ENCODE measurements around the gene ANKRD53.

The ANKRD53 gene

GRCh38 chr2:70978341-70979179, at the start of gene ANKRD53:
Gene ANKRD53 (plus strand): TSS chr2:70978630. CDS start chr2:70978646, 16 bp downstream.
- peak; percentile 32 for DNase-seq (ENCODE audit: low read depth)

GRCh38 chr2:70930371-70931329, 47.8 kb upstream of the ANKRD53 start:
- no peak for DNase-seq (ENCODE audit: low read depth)

- DNase-seq (ENCODE audit: low read depth), result no peak
These were observed 46.9 kb upstream of the ANKRD53 start for GRCh38 chr2:70931376-70932000.

- DNase-seq (ENCODE audit: low read depth), result no peak
These were observed 45.7 kb upstream of the ANKRD53 start for GRCh38 chr2:70932631-70933230.

- DNase-seq (ENCODE audit: low read depth), result no peak
These were observed 43.4 kb upstream of the ANKRD53 start for GRCh38 chr2:70934981-70935380.

- no peak for DNase-seq (ENCODE audit: low read depth)
These were observed 42.8 kb upstream of the ANKRD53 start, which contains the start of gene ATP6V1B1 for GRCh38 chr2:70935468-70936164. Gene ATP6V1B1 (plus strand): TSS chr2:70935900. CDS start chr2:70935955, 55 bp downstream.

- DNase-seq (ENCODE audit: low read depth), result no peak
These were observed 42.1 kb upstream of the ANKRD53 start for GRCh38 chr2:70936165-70936978.

GRCh38 chr2:70936979-70937811, 41.2 kb upstream of the ANKRD53 start:
- DNase-seq (ENCODE audit: low read depth), result no peak

GRCh38 chr2:70937866-70938585, 40.4 kb upstream of the ANKRD53 start:
- no peak for DNase-seq (ENCODE audit: low read depth)

GRCh38 chr2:70938586-70938950, 39.9 kb upstream of the ANKRD53 start:
- no peak for DNase-seq (ENCODE audit: low read depth)

GRCh38 chr2:70939001-70939838, 39.2 kb upstream of the ANKRD53 start:
- no peak for DNase-seq (ENCODE audit: low read depth)

- DNase-seq (ENCODE audit: low read depth), result no peak
These were observed 38.4 kb upstream of the ANKRD53 start for GRCh38 chr2:70939839-70940580.

- DNase-seq (ENCODE audit: low read depth), result no peak
These were observed 37.2 kb upstream of the ANKRD53 start for GRCh38 chr2:70941186-70941585.

- DNase-seq (ENCODE audit: low read depth), result no peak
These were observed 36.7 kb upstream of the ANKRD53 start for GRCh38 chr2:70941701-70942100.

GRCh38 chr2:70942396-70943204, 35.8 kb upstream of the ANKRD53 start:
- no peak for DNase-seq (ENCODE audit: low read depth)

- DNase-seq (ENCODE audit: low read depth), result no peak
These were observed 35.1 kb upstream of the ANKRD53 start for GRCh38 chr2:70943205-70943871.
